Measurements from ENCODE around the gene SH3RF3. TPM values are rescaled to one million over a fixed set of nuclear protein-coding genes. Genes with fewer than 3 reads are reported as not detected.

SH3RF3 gene
- total RNA-seq, 1 experiment from 2014 or later, result 1.0 TPM

DNA sequence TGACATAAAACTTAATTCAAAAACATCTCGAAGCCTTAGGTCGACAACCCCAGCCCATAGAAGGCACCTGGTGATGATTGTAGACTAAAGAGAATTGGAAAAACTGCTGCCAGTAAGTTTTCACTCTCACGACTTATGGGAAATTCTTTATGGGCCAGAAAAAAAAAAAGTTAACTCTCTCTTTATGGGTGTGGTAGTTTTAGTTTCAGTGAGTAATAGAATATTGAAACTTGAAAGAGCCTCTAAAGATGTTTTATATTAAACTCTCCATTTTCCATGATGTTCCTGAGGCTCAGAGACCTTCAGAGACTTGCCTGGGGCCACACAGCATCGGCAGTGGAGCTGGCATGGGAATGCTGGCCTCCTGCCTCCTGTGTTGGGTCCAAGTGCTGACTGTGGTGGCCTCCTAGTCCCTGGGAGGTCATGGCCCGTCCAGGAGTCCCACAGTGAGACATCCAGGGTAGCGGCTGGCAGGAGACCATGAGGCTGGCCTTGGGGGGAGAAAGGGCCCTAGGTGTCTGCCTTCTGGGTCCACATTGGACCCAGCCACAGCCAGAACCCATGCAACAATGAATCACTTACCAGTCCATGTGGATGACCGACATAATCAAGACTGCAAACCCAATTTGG lies 325.9 kb downstream of the SH3RF3 start (continued):
- TF ChIP-seq, protein P1, sequence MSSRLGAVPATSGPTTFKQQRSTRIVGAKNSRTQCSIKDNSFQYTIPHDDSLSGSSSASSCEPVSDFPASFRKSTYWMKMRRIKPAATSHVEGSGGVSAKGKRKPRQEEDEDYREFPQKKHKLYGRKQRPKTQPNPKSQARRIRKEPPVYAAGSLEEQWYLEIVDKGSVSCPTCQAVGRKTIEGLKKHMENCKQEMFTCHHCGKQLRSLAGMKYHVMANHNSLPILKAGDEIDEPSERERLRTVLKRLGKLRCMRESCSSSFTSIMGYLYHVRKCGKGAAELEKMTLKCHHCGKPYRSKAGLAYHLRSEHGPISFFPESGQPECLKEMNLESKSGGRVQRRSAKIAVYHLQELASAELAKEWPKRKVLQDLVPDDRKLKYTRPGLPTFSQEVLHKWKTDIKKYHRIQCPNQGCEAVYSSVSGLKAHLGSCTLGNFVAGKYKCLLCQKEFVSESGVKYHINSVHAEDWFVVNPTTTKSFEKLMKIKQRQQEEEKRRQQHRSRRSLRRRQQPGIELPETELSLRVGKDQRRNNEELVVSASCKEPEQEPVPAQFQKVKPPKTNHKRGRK (CRISPR knock-in tag; IDR thresholded peaks at IDR 0.05; ENCODE audit: borderline replicate concordance), result no peak
- no peak for TF ChIP-seq TP53 (CRISPR knock-in tag; IDR thresholded peaks at IDR 0.05)

DNA sequence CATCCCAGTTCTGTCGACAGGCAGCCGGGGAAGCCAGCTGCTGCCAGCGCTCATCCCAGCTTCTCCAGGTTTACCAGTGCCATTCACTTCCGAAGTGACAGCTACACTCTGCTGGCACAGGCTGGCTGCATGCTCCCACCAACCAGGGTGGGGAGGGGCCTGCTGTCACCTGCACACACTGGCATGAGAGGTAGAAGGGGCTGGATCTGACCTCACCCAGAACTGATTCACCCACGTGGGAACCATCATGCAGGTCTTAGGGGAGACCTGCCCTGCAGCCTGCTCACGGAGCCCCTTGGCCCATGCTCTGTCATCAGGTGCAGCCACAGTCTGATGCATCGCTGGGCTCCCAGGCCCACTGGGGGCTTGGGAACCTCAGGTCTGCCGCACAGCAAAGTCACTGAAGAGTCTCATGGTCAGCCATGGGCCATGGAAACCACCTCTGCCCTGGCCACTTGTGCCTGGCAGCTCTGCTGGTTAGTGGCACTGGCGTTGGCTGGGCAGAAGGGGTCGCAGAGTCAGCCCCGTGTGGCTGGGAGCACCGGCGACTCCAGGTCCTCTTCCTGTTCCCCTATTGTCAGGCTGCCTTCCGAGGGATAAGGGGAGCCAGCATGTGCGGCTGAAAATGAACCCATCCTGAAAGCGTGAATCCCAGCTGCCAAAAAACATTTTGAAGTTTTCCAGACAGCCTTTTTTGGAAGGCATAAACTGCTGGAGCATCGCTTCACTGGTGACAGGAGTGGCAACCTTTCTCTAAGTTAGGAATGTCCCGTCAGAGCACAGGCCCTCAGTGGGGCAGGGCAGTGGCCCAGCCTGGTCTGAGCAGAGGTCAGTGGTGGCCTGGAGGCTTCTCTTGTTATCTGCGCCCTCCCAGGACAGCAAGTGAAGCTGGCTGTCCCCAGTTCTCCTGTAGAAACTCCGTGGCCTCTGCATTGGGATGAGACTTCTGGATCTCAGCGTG lies 327.0 kb downstream of the SH3RF3 start:
- DNase-seq (ENCODE audit: low spot score) (no peak), ATAC-seq (no peak)
- Mint-ChIP-seq H3K9me3 (no peaks in the 10 kb centered on the region), H3K36me3 (no peaks in the 10 kb centered on the region), H3K27me3 (ENCODE audit: low read depth) (no peaks in the 10 kb centered on the region), H3K4me3 (no peak overlapping the region), H3K4me1 (no peaks in the 10 kb centered on the region), H3K27ac (no peak overlapping the region)
- CTCF ChIA-PET, result no interaction called here
- POLR2A ChIA-PET, result no interaction called here
- TF ChIP-seq ZNF671 (CRISPR knock-in tag; IDR thresholded peaks at IDR 0.05) (no peak), ZNF232 (CRISPR knock-in tag; IDR thresholded peaks at IDR 0.05) (no peak)
- TF ChIP-seq, protein P2, sequence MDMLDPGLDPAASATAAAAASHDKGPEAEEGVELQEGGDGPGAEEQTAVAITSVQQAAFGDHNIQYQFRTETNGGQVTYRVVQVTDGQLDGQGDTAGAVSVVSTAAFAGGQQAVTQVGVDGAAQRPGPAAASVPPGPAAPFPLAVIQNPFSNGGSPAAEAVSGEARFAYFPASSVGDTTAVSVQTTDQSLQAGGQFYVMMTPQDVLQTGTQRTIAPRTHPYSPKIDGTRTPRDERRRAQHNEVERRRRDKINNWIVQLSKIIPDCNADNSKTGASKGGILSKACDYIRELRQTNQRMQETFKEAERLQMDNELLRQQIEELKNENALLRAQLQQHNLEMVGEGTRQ (CRISPR knock-in tag; IDR thresholded peaks at IDR 0.05), result no peak

GRCh38 chr2:109456776-109457175 lies 327.8 kb downstream of the SH3RF3 start:
- CTCF ChIA-PET, result interaction anchor here (2.0 kb wide), 1 partner anchor 8 kb away, joined by 8 read pairs; no protein-coding TSS in a partner anchor
- ATAC-seq (no peak), DNase-seq (ENCODE audit: low spot score) (no peak)
- Mint-ChIP-seq H3K9me3 (no peaks in the 10 kb centered on the region), H3K4me1 (no peaks in the 10 kb centered on the region), H3K27ac (no peak overlapping the region), H3K27me3 (ENCODE audit: low read depth) (no peaks in the 10 kb centered on the region), H3K36me3 (no peaks in the 10 kb centered on the region), H3K4me3 (no peak overlapping the region)
- POLR2A ChIA-PET, result no interaction called here
- TF ChIP-seq FOXJ3 (CRISPR knock-in tag; IDR thresholded peaks at IDR 0.05; ENCODE audit: borderline replicate concordance) (no peak), ATF2 (CRISPR knock-in tag; IDR thresholded peaks at IDR 0.05; ENCODE audit: borderline replicate concordance, low read depth) (no peak)

GRCh38 chr2:109457366-109457765 lies 328.4 kb downstream of the SH3RF3 start:
- Mint-ChIP-seq H3K27me3 (ENCODE audit: low read depth) (no peaks in the 10 kb centered on the region), H3K9me3 (no peaks in the 10 kb centered on the region), H3K4me1 (no peaks in the 10 kb centered on the region), H3K27ac (no peak overlapping the region), H3K36me3 (no peaks in the 10 kb centered on the region), H3K4me3 (no peak overlapping the region)
- ATAC-seq, result no peak
- CTCF ChIA-PET, result interaction anchor here (1.0 to 2.0 kb wide), 3 partner anchors 9 to 456 kb away, joined by 3 to 8 read pairs (median 3); no protein-coding TSS in a partner anchor
- POLR2A ChIA-PET, result no interaction called here
- no peak for DNase-seq (ENCODE audit: low spot score)
- TF ChIP-seq NFATC4 (CRISPR knock-in tag; IDR thresholded peaks at IDR 0.05) (no peak), PRDM15 (CRISPR knock-in tag; IDR thresholded peaks at IDR 0.05) (no peak), GABPB1 (CRISPR knock-in tag; IDR thresholded peaks at IDR 0.05) (no peak), NFYB (CRISPR knock-in tag; conservative IDR thresholded peaks at IDR 0.05; ENCODE audit: low read depth) (no peak), CBFB (CRISPR knock-in tag; IDR thresholded peaks at IDR 0.05; ENCODE audit: low read depth) (no peak), GTF2I (CRISPR knock-in tag; conservative IDR thresholded peaks at IDR 0.05) (no peak), ZNF396 (CRISPR knock-in tag; IDR thresholded peaks at IDR 0.05; ENCODE audit: borderline replicate concordance) (no peak), NFE2L1 (CRISPR knock-in tag; IDR thresholded peaks at IDR 0.05) (no peak), JAZF1 (CRISPR knock-in tag; IDR thresholded peaks at IDR 0.05) (no peak), IRF1 (CRISPR knock-in tag; IDR thresholded peaks at IDR 0.05) (no peak), SP1 (CRISPR knock-in tag; conservative IDR thresholded peaks at IDR 0.05) (no peak)
- TF ChIP-seq, protein P3, sequence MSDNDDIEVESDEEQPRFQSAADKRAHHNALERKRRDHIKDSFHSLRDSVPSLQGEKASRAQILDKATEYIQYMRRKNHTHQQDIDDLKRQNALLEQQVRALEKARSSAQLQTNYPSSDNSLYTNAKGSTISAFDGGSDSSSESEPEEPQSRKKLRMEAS (CRISPR knock-in tag; IDR thresholded peaks at IDR 0.05), result no peak
- TF ChIP-seq, protein P4, sequence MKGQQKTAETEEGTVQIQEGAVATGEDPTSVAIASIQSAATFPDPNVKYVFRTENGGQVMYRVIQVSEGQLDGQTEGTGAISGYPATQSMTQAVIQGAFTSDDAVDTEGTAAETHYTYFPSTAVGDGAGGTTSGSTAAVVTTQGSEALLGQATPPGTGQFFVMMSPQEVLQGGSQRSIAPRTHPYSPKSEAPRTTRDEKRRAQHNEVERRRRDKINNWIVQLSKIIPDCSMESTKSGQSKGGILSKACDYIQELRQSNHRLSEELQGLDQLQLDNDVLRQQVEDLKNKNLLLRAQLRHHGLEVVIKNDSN (CRISPR knock-in tag; IDR thresholded peaks at IDR 0.05), result no peak

All from WTC11 (cell line).